Activated naive CD4-positive, alpha-beta T cell treated with anti-CD3 and anti-CD28 coated beads, Interleukin-2, amount 50 U/mL, for 72 hours (primary cell): ENCODE measurements around the gene COQ8A. TPM values are rescaled to one million over a fixed set of nuclear protein-coding genes. Genes with fewer than 3 reads are reported as not detected.

Source experiments
- ATAC-seq, 2 donors: fragments of 150-1000 bp; cut with Tn5 transposase; 2 replicates each; pipeline ENCODE4 v1.10.0; 2021; ENCODE audit warnings: mild to moderate bottlenecking in 2 of 2, moderate library complexity in 2 of 2
- DNase-seq, 2 donors: peaks; one replicate each; pipeline ENCODE4 v3.0.0; 2021 to 2022; ENCODE audit warnings: low spot score in 2 of 2
- H3K27ac Mint-ChIP-seq, 2 donors: one replicate each; pipeline ENCODE4 v1.8.0; 2022; ENCODE audit warnings: mild to moderate bottlenecking in 2 of 2, mixed read lengths in 2 of 2
- H3K36me3 Mint-ChIP-seq, 2 donors: one replicate each; pipeline ENCODE4 v1.8.0; 2022; ENCODE audit warnings: mixed read lengths in 2 of 2
- H3K9me3 Mint-ChIP-seq, 2 donors: one replicate each; pipeline ENCODE4 v1.8.0; 2022; ENCODE audit warnings: mixed read lengths in 2 of 2
- total RNA-seq, 2 donors: library from RNA; stranded (reverse); gene quantifications; one replicate each; pipeline ENCODE4 v1.2.3, GENCODE V29; 2022

COQ8A gene
- 10 to 100 TPM; 20.5 to 28.1 TPM for total RNA-seq

- Mint-ChIP-seq H3K9me3 (peaks cover 4% of the 10 kb centered on the region in 2 donors), H3K36me3 (peaks cover 5 to 19% of the 10 kb centered on the region in 2 donors), H3K27ac (peak within 1 kb of the TSS; percentile 97 to 99)
- DNase-seq (peak; percentile 99 to 100), ATAC-seq (peak; percentile 95)
Measured at GRCh38 chr1:226940029-226940805, at the start of gene COQ8A. Gene COQ8A, plus strand, starts transcription at chr1:226940294. Its CDS starts 21,092 bp downstream, at chr1:226961386.

- DNase-seq (no peak), ATAC-seq (no peak)
- H3K27ac Mint-ChIP-seq: peak overlapping the region in 1 of 2 donors; percentile 52
- no peaks in the 10 kb centered on the region for H3K36me3 Mint-ChIP-seq
- no peaks in the 10 kb centered on the region for H3K9me3 Mint-ChIP-seq
Measured at GRCh38 chr1:226890331-226891108, 49.6 kb upstream of the COQ8A start.

GRCh38 chr1:226891346-226891745 is 48.7 kb upstream of the COQ8A start:
- DNase-seq (no peak), ATAC-seq (no peak)
- Mint-ChIP-seq H3K9me3 (no peaks in the 10 kb centered on the region), H3K27ac (peak overlapping the region; percentile 52 to 55), H3K36me3 (no peaks in the 10 kb centered on the region)

GRCh38 chr1:226891846-226892523 is 48.1 kb upstream of the COQ8A start:
- no peak for ATAC-seq
- Mint-ChIP-seq H3K27ac (peak overlapping the region; percentile 30 to 55), H3K36me3 (no peaks in the 10 kb centered on the region), H3K9me3 (no peaks in the 10 kb centered on the region)
- DNase-seq: no peak

- no peaks in the 10 kb centered on the region for H3K9me3 Mint-ChIP-seq
- ATAC-seq (no peak), DNase-seq (no peak)
- peak overlapping the region in 1 of 2 donors; percentile 30 for H3K27ac Mint-ChIP-seq
- no peaks in the 10 kb centered on the region for H3K36me3 Mint-ChIP-seq
Measured at GRCh38 chr1:226892524-226892875, 47.6 kb upstream of the COQ8A start.

- ATAC-seq (no peak), DNase-seq (no peak)
- no peaks in the 10 kb centered on the region for H3K9me3 Mint-ChIP-seq
- no peak overlapping the region for H3K27ac Mint-ChIP-seq
- no peaks in the 10 kb centered on the region for H3K36me3 Mint-ChIP-seq
Measured at GRCh38 chr1:226893936-226894335, 46.2 kb upstream of the COQ8A start.

- no peaks in the 10 kb centered on the region for H3K9me3 Mint-ChIP-seq
- no peaks in the 10 kb centered on the region for H3K36me3 Mint-ChIP-seq
- DNase-seq (no peak), ATAC-seq (no peak)
- H3K27ac Mint-ChIP-seq: peak overlapping the region in 1 of 2 donors; percentile 14
Measured at GRCh38 chr1:226894826-226895225, 45.3 kb upstream of the COQ8A start.

- Mint-ChIP-seq H3K9me3 (no peaks in the 10 kb centered on the region), H3K36me3 (no peaks in the 10 kb centered on the region), H3K27ac (peak overlapping the region; percentile 14 to 23)
- ATAC-seq (no peak), DNase-seq (no peak)
Measured at GRCh38 chr1:226895644-226896043, 44.5 kb upstream of the COQ8A start.

- Mint-ChIP-seq H3K36me3 (no peaks in the 10 kb centered on the region), H3K9me3 (no peaks in the 10 kb centered on the region), H3K27ac (no peak overlapping the region)
- DNase-seq (no peak), ATAC-seq (no peak)
Measured at GRCh38 chr1:226898246-226898645, 41.8 kb upstream of the COQ8A start.

- Mint-ChIP-seq H3K36me3 (no peaks in the 10 kb centered on the region), H3K9me3 (no peaks in the 10 kb centered on the region), H3K27ac (no peak overlapping the region)
- DNase-seq (no peak), ATAC-seq (no peak)
Measured at GRCh38 chr1:226901421-226901820, 38.7 kb upstream of the COQ8A start.

GRCh38 chr1:226902601-226903000 is 37.5 kb upstream of the COQ8A start:
- Mint-ChIP-seq H3K9me3 (no peaks in the 10 kb centered on the region), H3K27ac (no peak overlapping the region), H3K36me3 (no peaks in the 10 kb centered on the region)
- DNase-seq (no peak), ATAC-seq (no peak)

- no peak for ATAC-seq
- H3K9me3 Mint-ChIP-seq: no peaks in the 10 kb centered on the region
- no peak for DNase-seq
- H3K27ac Mint-ChIP-seq: peak overlapping the region in 1 of 2 donors; percentile 4
- no peaks in the 10 kb centered on the region for H3K36me3 Mint-ChIP-seq
Measured at GRCh38 chr1:226903819-226904716, 36.0 kb upstream of the COQ8A start.

GRCh38 chr1:226904772-226905171 is 35.3 kb upstream of the COQ8A start:
- H3K36me3 Mint-ChIP-seq: no peaks in the 10 kb centered on the region
- DNase-seq (no peak), ATAC-seq (no peak)
- H3K9me3 Mint-ChIP-seq: no peaks in the 10 kb centered on the region
- H3K27ac Mint-ChIP-seq: peak overlapping the region in 1 of 2 donors; percentile 21

GRCh38 chr1:226908419-226908818 is 31.7 kb upstream of the COQ8A start:
- Mint-ChIP-seq H3K27ac (no peak overlapping the region), H3K9me3 (no peaks in the 10 kb centered on the region), H3K36me3 (no peaks in the 10 kb centered on the region)
- DNase-seq (no peak), ATAC-seq (no peak)

- Mint-ChIP-seq H3K9me3 (no peaks in the 10 kb centered on the region), H3K27ac (no peak overlapping the region), H3K36me3 (no peaks in the 10 kb centered on the region)
- no peak for ATAC-seq
- no peak for DNase-seq
Measured at GRCh38 chr1:226908913-226909312, 31.2 kb upstream of the COQ8A start.

- Mint-ChIP-seq H3K27ac (peak overlapping the region; percentile 50 to 78), H3K36me3 (no peaks in the 10 kb centered on the region), H3K9me3 (no peaks in the 10 kb centered on the region)
- peak; percentile 68 to 83 for ATAC-seq
- peak in 1 of 2 donors; percentile 37 for DNase-seq
Measured at GRCh38 chr1:226912587-226913176, 27.4 kb upstream of the COQ8A start.
